ENCODE data around the gene PCYT2.
"Not testable (repeated sequence)": the region's sequence is repeated elsewhere in the genome, so short reads cannot be mapped to it uniquely, and the experiment has no call there.

Gene PCYT2

DNA sequence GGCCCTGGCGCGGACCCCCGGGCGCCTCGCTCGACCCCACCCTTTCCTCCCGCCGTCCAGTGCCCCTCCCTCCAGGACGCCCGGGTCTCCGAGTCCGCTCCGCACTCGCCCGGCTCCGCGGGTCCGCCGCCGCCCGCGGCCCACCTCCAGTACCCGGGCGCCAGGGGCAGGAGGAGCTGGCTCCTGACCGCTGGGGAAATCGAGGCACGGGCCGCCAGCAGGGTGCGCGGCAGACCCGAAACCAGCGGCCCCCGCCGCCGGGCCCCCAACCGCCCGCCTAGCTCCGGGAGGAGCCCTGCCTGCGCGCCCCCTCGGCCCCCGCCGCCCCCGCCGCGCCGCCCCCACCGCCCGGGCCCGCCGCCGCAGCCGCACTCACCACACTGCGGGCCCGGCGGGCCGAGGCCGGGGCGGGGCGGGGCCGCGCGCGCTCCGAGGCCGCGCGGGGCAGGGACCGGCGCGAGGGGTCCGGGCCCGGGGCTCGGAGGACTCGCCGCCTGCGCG lies 16.0 kb upstream of the PCYT2 start:
- no peak for DNase-seq (ENCODE audit: low spot score)

DNA sequence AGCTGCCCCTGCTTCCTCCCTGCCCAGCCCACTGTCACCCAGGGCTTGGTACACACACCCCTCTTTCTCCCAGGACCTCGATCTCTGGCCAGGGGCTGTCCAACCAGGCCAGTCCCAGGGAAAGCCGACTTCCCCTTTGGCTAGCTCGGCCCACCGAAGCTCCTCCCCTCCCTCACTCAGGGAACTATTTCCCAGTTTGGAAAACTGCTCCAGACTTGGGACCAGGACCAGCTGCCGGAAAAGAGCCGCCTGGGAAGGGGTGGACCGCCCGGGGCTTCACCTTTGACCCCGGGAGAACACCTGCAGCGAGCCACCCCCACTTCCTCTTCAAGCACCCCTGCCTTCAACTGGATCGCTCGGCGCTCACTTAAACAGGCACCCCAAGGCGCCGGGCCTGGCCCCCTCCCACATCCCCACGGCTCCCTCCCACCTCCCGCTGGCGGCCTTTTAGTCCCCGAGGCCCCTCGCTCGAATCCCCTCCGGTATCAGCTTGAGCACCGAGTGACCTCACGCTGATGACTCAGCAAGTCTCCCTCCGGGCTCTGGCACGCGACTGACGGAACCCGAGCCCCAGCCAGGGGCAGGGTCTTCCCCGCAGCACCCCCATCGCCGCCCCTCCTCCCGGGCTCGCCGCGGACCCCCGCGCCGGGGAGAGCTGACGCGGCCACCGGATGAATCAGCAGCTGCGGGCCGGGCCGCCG lies 15.4 kb upstream of the PCYT2 start:
- peak; percentile 76 for DNase-seq (ENCODE audit: low spot score)

- no peak for DNase-seq (ENCODE audit: low spot score)
Measured at GRCh38 chr17:81925860-81926450, 14.8 kb upstream of the PCYT2 start.

DNA sequence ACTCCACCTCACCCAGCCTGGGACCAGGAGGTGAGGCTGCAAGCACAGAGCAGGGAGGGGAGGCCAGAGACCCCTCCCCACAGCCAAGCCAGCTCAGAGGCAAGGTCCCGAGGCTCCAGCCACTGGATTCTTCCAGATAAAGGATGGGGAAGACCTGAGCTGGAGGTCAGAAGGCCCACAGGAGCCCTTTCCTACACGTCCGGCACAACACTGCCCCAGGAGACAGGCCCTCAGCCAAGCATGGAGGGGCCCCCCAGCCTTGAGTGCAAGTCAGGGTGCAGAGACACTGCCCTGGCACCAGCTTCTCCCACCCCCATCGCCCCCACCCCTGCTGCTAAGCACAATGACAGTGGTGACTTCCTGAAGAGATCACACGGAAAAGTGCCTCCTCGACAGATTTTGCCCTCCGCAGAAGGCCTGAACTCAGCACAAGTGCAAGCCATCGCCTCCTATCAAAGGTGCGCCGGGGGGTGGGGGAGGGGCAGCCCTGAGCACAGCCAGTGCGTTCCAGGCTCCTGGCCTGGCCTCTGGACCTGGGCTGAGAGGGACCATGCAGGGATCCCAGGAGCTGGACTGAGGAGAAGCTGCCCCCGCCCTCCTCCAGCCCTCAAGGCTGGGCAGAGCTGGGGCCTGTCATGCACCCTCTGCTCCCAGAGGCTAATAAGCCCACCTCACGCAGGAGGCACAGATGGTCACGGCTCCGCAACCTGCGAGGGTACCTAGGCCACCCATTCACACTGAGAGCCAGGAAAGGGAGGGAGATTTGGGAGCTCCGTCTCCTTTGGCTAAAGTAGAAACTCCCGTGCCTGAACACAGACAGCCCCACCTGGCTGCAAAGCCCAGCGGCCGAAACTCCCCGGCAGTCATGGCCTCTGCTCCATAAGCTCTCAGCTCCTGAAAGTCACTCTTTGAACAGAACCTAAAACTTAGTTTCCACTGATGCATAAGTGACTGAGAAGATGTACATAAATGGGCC lies 13.6 kb upstream of the PCYT2 start:
- no peak for DNase-seq (ENCODE audit: low spot score)

GRCh38 chr17:81923302-81924260 lies 12.4 kb upstream of the PCYT2 start:
- peak; percentile 51 for DNase-seq (ENCODE audit: low spot score)

GRCh38 chr17:81922566-81923301 lies 11.5 kb upstream of the PCYT2 start:
- DNase-seq (ENCODE audit: low spot score), result no peak

DNA sequence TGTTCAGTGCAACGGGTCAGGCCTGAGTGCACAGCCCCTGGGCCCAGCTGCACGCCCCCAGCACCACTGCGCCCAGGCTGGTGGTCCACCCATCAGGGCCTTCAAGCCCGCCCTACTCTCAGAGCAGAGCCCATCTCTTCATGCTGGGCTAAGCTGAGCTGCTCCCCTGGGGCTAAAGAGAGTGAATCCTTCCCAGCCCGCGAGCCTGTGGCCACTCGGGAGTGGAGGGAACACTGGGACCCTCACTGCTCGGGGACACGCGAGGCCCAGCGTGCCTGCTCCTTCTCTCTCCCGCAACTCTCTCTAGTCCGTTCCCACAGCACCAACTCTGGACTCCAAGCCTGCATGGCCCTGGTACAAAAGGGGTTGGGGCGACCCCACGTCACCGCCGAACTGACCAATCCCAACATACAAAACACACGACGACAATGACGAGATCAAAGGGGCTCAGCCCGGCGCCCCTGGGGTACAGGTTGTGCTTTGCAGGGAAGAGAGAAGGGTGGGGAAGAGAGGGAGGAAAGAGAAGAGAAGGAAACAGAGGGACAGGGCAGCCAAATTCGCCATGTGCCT lies 10.9 kb upstream of the PCYT2 start:
- DNase-seq (ENCODE audit: low spot score), result no peak

- DNase-seq (ENCODE audit: low spot score), result no peak
Measured at GRCh38 chr17:81921537-81921862, 10.3 kb upstream of the PCYT2 start.

- DNase-seq (ENCODE audit: low spot score), result no peak
Measured at GRCh38 chr17:81920612-81921536, 9.7 kb upstream of the PCYT2 start.

DNA sequence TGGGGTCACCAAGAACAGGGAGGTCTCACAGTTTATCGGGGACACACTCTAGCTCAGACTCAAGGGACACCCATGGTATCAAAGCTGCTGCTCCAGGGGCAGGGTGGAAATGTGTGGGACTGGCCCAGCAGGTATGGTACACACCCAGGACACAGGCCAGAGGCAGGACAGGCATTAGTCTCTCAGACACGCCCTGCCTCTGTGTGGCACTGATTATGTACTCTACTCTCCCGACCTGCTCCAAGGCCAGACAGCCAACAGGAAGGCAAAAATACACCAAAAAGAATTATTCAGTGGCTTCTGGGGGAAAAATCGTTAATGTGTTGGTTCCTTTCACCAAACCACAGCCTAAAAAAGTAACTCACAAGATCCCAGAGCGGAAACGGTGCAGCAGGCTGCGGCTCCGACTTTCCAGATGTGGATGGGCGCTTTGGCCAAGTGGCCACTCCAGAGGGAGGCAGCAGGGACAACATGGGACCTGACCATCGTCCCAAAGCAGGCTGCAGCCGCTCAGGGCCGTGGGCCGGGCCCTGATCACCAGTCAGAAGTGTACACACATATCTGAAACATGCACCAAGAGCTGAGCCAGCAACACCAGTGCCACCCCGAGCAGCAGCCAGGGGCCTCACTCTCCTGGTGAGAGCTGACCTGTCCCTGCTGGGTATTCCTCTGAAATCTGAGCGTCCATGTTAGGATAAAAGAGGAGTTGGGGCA lies 7.8 kb upstream of the PCYT2 start:
- DNase-seq (ENCODE audit: low spot score), result no peak

DNA sequence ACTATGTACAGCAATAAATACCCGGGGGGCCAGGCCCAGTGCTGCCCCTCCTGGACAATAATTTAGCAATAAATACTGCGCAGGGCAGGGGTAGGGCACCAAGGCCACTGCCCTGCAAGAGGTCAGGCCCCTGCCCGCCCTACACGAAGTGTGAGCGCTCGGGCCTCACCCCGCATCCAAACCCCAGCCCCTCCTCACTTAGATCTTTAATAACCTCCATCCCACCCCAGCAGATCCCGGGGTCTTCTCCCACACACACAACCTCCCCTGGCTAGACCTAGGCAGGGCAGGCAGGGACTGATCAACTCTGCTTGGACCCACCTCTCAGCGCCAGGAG lies 7.1 kb upstream of the PCYT2 start:
- not testable (repeated sequence) for DNase-seq (ENCODE audit: low spot score)

GRCh38 chr17:81917565-81918332 lies 6.5 kb upstream of the PCYT2 start, which contains the start of gene SIRT7:
SIRT7 (minus strand) TSS chr17:81918176; CDS start chr17:81918131, 45 bp downstream.
- DNase-seq (ENCODE audit: low spot score), result peak; percentile 78

DNA sequence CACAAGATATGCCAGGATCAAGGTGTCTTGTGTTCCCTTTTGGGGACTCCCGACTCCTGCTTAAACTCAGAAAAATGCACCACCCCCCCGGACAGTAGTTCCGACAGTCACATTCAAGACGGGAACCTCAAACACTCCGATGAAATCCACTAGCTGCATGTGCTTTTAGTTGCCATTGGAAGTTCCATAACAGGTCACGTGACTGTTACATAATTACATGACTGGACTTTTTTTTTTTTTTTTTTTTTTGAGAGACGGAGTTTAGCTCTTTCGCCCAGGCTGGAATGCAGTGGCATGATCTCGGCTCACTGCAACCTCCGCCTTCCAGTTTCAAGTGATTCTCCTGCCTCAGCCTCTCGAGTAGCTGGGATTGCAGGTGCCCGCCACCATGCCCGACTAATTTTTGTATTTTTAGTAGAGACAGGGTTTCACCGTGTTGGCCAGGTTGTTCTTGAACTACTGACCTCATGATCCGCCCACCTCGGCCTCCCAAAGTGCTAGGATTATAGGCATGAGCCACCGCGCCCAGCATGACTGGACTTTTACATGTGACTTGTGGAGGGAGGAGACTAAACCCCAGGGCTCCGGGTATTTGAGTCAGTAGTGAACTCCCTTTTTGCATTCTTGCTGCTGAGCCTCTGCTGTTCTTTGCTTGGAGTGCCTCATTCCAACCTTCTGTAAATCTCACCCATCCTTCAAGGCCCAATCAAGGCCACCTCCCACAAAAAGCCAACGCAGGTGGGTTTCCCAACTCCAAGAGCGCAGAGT lies 5.2 kb upstream of the PCYT2 start:
- DNase-seq (ENCODE audit: low spot score), result no peak

GRCh38 chr17:81915331-81915730 lies 4.1 kb upstream of the PCYT2 start:
- DNase-seq (ENCODE audit: low spot score), result no peak

GRCh38 chr17:81914103-81914850 lies 3.1 kb upstream of the PCYT2 start:
- DNase-seq (ENCODE audit: low spot score), result no peak

GRCh38 chr17:81913394-81914102 lies 2.3 kb upstream of the PCYT2 start:
- DNase-seq (ENCODE audit: low spot score), result no peak

Measured in cerebellar cortex (tissue), 1 donor.